DMS153 treated with DMSO at 0.1 percent for 48 hours (cell line): Measurements from ENCODE around the gene FCHSD1.

ENCODE experiments used
- DNase-seq: peaks from one replicate; lab custom pipeline; 2025; ENCODE audit not compliant: unreplicated experiment; lab: John Stamatoyannopoulos, UW

The FCHSD1 gene

GRCh38 chr5:141646026-141646425 is 5.2 kb downstream of the FCHSD1 start:
- DNase-seq, result no peak

- DNase-seq, result no peak
These were observed 9.5 kb downstream of the FCHSD1 start for GRCh38 chr5:141641634-141642267.

DNA sequence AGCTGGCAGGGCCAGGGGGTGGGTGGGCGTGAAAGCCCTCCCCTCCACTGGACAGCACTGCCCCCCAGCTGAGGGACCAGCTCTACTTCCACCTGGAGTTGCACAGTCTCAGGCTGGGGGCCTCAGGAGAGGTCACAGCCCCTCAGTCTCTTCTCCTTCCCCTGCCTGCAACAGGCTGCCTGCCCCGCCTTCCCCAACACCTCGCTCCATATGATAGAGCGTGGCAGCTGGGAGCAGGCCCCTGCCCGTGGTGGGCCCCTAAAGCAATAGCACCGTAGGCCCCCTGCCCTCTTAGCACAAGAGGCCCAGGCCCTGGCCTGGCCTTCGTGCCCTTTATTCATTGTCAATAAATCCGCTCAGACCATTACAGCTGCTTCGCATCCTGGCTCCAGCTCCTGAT is 10.5 kb downstream of the FCHSD1 start:
- DNase-seq, result no peak

GRCh38 chr5:141640051-141640415 is 11.2 kb downstream of the FCHSD1 start:
- DNase-seq, result no peak

DNA sequence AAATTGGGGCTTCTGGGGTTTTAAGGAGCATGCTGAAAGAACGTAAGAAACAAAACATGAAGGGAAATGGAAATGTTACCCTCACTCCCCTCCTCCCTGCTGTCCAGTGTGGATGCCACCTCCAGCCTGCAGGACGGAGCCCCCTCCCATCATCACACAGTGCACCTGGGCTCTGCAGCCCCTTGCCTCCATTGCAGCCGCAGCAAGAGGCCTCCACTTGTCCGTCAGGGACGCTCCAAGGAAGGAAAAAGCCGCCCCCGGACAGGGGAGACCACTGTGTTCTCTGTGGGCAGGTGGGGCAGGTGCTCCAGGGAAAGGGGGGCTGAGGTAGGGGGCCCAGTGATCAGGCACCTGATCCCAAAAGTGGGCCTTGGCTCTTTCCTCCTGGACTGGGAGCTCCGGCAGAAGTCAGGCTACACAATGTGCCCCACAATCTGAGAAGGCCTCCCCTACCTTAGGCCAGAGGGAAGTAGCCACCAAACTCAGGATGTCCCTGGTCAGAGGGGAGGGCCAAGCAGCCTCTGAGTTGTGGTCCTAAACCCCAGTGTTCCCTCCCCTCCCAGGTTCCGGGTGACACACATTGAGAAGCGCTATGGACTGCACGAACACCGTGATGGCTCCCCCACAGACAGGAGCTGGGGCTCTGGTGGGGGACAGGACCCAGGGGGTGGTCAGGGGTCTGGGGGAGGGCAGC is 11.7 kb downstream of the FCHSD1 start:
- no peak for DNase-seq

DNA sequence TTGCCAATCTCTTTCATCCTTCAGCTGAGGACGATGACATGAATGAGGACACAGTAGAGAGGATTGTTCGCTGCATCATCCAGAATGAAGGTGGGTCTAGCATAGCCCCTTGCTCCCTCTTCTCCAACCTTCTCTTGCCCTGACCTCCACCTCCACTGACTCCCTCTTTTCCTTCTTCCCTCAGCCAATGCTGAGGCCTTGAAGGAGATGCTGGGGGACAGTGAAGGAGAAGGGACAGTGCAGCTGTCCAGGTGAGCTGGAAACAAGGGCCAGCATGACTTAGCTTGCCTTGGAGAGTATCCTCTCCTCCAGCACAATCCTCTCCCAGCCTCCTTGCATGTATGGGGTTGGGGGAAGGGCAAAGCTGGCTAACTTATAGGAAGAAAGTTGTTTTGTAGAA is 12.4 kb downstream of the FCHSD1 start:
- no peak for DNase-seq

GRCh38 chr5:141637767-141638419 is 13.3 kb downstream of the FCHSD1 start:
- no peak for DNase-seq

DNA sequence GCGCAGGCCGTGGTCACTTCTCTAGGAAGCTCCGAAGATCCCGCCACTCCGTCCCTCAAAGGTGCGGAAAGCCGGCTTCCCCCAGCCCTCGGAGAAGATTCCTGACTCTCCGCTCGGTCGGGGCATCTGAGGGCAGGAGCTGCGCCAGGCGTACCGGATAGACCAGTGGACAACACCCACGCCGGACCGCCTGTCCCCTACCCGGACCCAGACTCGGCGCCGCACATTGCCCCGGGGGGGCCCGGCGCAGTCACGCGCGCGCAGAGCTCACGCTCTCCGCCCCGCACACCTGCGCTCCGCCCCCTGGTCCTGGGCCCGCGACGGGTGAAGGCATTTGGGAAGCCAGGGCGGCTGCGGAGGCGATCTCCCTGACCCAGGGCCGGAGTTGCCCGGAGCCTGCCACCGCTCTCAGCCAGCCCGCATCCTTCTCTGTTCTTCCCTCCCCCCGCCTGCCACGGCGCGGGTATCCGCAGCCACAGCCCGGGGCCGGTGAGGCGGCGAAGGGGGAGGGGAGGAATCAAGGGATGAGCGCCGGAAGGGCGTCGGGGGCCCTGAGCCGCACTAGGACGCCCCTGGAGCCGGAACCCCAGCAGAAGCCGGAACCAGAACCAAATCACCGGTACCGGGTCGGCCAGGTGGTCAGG is 14.0 kb downstream of the FCHSD1 start:
- DNase-seq, result no peak

GRCh38 chr5:141636413-141637122 is 14.7 kb downstream of the FCHSD1 start, which contains the start of the genes HDAC3 and RELL2:
Gene HDAC3, minus strand, starts transcription at chr5:141636849. Its CDS starts 59 bp downstream, at chr5:141636790.
Gene RELL2, plus strand, starts transcription at chr5:141636997. Its CDS starts 1,229 bp downstream, at chr5:141638226.
- peak; percentile 56 for DNase-seq

- DNase-seq, result no peak
These were observed 15.2 kb downstream of the FCHSD1 start for GRCh38 chr5:141636106-141636412.

GRCh38 chr5:141635646-141636045 is 15.6 kb downstream of the FCHSD1 start:
- DNase-seq, result no peak

- DNase-seq, result no peak
These were observed 16.5 kb downstream of the FCHSD1 start for GRCh38 chr5:141634720-141635119.

- DNase-seq, result no peak
These were observed 17.2 kb downstream of the FCHSD1 start for GRCh38 chr5:141633871-141634561.

DNA sequence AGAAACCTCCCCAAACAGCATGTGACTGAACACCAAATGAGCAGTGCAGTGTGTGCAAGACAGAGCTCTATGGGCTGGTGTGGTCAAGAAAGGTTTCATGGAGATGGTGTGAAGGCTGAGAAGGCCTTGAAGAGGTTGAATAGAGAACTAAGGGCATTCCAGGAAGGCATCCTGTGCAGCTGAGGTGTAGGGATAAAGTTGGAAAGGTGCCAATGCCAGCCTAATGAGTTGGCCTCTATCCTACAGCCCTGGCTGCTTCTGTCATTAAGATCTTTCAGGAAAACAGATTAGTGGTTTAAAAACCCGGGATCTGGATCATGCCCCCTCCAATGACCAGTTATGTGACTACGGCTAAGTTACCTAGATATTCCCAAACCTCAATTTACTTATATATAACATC is 18.6 kb downstream of the FCHSD1 start:
- no peak for DNase-seq

DNA sequence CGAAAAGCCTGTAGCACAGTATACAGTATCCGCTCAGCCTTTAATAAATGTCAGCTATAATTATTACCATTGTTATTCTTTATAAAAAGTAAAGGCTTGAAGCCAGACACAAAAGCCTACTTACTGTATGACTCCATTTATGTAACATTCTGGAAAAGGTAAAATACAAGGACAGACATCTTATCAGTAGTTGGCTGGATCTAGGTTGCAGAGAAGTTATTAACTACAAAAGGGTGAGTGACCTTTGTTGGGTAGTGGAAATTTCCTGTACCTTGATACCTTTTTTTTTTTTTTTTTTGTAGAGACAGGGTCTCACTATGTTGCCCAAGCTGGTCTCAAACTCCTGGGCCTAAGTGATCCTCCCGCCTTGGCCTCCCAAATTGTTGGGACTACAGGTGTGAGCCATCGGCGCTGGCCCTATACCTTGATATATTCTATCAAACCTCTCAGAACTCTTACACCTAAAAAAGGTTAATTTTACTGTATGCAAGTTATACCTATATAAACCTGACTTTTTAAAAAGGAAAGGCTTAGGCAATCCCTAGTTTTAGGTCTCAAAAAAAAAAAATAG is 20.6 kb downstream of the FCHSD1 start:
- DNase-seq, result no peak

GRCh38 chr5:141628175-141628788 is 22.9 kb downstream of the FCHSD1 start:
- no peak for DNase-seq

DNA sequence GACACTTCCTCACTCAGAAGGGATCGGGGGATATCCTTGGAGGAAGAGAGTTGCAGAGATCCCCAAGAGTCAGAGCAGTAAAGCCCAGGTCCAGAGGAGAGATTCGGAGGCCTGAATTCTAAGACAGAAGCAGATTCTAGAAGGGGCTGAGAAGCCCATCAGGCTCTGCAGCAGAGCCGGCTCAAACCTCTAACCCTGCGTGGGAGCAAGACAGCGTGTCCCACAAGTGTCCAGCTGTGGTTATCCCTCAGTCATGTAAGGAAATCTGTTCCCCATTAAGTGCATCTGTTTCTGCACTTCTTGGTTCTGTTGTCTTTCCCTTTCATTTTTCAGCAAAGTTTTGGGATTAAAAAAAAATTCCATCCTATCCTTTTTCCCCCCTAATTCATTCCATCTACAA is 27.6 kb downstream of the FCHSD1 start:
- DNase-seq, result no peak

GRCh38 chr5:141623186-141623585 is 28.0 kb downstream of the FCHSD1 start:
- no peak for DNase-seq

- peak; percentile 76 for DNase-seq
These were observed 32.2 kb downstream of the FCHSD1 start, which contains the start of gene DIAPH1 for GRCh38 chr5:141618804-141619554. Gene DIAPH1, minus strand, starts transcription at chr5:141619000. Its CDS starts 86 bp downstream, at chr5:141618914.
